Activated CD4-positive, alpha-beta T cell treated with anti-CD3 and anti-CD28 coated beads for 1 hour (primary cell): ENCODE measurements around the gene TMPRSS11F.
"Not testable (repeated sequence)": the region's sequence is repeated elsewhere in the genome, so short reads cannot be mapped to it uniquely, and the experiment has no call there.

Source experiments
- DNase-seq: peaks from one replicate; pipeline ENCODE4 v3.0.0-alpha.2; 2020

TMPRSS11F gene

DNA sequence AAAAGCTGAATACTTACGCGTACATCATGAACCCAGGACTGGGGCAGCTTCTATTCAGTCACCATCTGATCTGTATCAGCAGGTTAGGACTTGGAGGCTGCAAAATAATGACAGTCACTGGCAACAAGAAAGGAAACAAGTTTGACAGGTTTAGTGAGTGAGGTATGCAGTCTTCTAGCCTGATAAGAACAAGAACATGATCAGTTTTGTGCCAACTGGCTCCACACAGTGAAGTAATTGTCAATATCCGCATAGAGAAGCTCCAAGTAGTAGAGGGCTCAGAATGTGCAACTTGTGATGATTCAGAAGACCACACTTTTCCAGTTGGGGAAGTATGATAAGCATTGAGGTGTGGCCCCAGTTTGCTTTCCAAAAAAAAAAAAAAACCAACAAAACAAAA lies at the start of gene TMPRSS11F:
TMPRSS11F (minus strand) TSS at position 77 of the 400 bp plus-strand sequence; CDS start at position 28, 49 bp downstream.
- no peak for DNase-seq

DNA sequence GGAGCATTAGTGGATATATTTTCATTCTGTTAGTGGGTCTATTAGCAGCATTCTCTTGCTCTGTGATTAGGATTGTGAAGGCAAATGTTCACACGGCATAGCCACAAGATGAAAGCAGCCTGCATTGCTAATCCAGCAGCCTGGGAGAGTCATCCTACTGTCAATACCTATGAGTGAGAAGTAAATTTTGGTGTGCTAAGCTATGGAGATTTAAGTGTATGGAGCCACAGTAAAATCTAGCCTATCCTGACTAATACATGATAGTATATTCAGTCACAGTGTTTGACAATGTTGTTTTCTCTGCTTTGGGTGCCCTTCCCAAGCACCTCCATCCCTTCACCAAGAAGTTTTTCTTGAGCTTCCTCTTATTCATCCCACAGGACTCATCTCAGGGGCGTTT lies 47.2 kb upstream of the TMPRSS11F start:
- no peak for DNase-seq

DNA sequence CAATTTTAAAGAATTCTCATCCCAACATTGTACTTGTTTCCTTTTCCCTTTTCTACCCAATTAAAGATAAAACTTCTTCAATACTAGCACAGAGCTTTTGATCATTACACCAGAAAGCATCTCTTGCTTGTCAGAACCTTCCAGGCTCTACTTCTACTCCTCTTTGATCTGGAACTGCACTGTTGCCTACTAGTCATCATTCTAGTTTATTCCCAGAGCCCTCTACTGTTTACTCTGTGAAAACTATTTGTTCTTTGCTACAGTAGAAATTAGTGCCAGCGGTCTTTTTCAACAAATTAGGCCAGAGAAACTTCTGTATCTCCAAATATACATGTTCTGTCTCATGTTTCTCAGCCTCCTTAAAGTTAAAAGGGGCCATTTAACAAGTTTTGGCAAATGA lies 46.8 kb upstream of the TMPRSS11F start:
- DNase-seq: no peak

DNA sequence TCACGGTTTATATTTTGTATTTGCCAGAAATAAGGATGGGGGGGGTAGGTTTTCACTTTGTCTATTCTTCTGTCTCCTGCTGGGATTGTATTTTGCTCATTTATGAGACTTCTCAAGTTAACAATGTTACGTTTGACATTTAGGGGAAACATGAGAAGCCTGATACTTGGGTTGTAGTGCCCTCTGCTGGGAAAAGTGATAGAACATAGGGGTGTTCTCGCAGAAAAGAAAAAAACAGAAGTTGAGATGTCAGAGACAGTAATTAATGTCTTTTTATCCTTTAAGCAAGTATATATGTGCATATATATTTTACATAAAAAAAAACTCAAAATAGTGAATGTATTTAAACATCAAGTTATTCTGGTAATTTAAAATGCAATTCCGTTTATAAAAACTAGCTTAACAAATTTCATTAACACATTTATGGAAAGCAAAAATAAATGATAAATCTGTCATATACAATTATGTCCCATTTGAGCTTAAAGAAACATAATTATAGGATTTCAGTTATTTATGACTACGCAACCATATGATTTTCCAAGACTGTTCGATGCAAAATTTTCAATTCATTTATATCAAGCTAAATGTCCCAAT lies 46.0 kb upstream of the TMPRSS11F start:
- no peak for DNase-seq

DNA sequence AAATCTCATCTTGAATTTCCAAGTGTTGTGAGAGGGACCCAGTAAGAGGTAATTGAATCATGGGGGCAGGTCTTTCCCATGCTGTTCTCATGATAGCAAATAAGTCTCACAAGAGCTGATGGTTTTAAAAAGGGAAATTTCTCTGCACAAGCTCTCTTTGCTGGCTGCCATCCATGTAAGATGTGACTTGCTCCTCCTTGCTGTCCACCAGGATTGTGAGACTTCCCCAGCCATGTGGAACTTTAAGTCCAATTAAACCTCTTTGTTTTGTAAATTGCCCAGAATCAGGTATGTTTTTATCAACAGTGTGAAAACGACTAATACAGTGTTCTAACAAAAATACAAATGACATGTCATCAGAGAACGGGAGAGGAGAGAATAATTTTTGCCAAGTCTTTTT lies 44.7 kb upstream of the TMPRSS11F start:
- not testable (repeated sequence) for DNase-seq

DNA sequence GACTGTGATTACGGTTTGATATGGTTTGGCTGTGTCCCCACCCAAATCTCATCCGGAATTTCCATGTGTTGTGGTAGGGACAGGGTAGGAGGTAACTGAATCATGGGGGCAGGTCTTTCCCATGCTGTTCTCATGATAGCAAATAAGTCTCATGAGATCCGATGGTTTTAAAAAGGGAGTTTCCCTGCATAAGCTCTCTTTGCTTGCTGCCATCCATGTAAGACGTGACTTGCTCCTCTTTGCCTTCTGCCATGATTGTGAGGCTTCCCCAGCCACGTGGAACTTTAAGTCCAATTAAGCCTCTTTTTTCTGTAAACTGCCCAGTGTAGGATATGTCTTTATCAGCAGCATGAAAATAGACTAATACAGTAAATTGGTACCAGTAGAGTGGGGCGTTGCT lies 42.5 kb upstream of the TMPRSS11F start:
- DNase-seq: not testable (repeated sequence)

DNA sequence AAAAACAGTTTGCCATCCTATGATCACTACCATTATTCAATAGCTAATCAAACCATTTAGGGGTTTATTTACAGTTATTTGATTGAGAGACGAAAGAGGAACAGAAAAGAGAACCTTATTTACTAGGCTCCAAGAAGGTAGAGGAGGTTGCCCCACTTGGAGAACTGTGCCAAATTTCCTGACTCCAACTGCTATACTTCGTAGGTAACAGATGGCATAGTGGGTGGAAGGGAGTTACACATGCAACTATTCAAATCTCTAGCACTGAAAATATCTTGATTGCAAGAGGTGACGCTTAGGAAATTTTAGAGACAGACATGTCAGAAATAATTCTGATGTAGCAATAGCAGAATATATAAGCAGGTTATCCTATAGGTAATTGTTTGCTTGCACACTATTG lies 38.0 kb upstream of the TMPRSS11F start:
- no peak for DNase-seq

DNA sequence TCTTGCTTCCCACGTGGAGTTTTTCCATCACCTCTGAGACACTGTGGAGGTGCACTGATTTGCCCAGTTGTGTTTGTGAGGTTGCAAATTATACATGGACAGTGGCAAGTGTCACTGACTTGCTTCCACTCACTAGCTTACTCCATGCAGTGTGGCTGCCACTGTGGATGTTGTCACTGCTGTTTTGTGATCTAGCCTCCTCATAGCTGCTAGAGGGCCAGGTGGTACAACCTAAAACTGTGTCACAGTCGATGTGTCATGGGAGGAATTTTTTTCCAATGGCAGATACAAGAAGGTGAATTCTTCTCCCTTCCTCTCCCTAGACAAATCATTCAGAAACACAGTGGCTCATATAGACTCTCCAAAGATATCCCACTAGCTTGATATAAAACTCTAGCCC lies 37.5 kb upstream of the TMPRSS11F start:
- DNase-seq: no peak

DNA sequence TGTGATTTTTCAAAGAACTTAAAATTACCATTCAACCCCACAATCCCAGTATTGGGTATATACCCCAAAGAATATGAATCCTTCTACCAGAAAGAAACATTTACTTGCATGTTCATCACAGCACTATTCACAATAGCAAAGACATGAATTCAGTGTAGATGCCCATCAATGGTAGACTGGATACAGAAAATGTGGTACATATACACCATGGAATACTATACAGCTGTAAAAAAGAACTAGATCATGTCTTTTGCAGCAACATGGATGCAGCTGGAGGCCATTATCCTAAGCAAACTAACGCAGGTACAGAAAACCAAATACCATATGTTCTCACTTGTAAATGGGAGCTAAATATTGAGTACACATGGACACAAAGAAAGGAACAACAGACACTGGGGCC lies 34.1 kb upstream of the TMPRSS11F start:
- no peak for DNase-seq

DNA sequence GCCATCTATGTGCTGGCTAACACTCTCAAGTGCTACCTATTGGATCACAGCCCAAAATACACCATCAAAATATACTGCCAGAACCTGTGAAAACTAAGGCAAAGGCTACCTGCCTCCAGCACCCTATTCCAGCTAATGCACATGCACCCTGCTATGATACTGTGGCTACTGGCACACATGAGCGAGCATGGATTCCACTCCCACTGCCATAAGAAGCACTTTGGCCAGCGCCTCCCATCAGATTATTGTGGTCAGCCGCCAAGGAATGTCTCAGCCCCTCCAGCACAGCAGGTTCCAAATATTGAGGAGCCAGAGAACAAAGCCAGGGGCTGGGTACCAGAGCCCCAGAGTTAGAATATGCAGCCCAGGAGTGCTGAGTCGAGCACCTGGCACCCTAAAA lies 32.5 kb upstream of the TMPRSS11F start:
- no peak for DNase-seq

DNA sequence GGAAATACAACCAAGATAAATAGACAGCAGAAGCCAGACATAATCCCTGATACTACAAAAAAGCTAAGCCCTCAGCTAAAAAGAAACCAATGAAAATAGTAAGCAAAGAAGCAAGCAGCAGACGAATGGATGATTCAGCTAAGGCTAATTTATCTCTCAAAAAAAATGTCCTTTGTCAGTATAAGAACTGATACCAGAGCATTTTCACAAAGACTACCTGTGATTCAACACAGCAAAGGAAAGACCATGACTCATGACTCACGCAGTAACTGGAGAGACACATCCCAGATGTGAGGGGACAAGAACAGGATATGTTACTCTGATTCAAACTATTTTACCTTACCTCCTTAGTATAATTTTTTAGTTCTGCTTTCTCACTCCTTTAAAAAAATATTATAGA lies 22.7 kb upstream of the TMPRSS11F start:
- DNase-seq: no peak

DNA sequence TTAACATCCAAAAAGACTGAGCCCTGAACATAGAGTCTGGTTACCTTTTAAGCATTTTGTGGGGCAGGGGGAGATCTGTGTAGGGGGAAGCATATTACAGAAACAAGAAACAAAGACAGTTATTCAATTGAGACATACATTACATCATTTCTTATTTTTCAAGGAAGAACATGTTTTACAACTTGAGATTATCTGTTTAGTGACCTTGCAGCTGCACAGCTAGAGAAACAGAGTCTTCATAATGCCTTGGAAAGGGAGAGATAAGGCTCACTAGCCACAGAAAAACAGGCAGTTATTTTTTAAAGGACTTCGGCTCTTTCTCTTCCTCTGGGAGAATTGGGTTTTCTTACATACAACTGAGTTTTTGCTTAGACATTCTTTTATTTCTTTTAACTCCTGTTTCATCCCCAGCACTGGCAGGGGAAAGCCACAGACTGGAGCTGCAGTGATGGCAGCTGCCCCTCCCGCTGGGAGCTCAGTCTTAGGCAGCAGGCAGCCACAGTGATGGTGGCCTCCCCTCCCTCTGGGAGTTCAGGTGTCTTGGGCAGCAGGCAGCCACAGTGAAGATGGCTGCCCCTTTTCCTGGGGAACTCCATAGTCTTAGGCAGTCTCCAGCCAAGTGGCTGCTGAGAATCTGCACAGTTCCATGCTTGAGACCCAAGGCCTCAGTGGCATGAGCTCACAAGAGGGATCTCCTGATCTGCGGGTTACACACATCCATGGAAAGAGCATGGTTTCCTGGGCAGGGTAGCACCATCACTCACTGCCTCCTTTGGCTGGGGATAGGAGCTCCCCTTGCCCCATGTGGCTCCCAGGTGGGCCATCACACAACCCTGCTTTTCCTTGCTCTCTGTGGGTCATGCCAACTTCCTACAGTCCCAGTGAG lies 19.4 kb upstream of the TMPRSS11F start:
- DNase-seq: no peak

DNA sequence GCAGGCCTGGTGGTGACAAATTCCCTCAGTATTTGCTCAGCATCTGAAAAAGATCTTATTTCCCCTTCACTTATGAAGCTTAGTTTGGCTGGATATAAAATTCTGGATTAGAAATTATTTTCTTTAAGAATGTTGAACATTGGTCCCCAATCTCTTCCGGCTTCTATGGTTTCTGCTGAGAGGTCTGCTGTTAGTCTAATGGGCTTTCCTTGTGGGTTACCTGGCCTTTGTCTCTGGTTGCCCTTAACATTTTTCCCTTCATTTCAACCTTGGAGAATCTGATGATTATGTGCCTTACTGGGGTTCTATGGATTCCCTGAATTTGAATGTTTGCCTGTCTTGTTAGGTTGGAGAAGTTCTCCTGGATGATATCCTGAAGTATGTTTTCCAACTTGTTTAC lies 17.4 kb upstream of the TMPRSS11F start:
- DNase-seq: no peak

DNA sequence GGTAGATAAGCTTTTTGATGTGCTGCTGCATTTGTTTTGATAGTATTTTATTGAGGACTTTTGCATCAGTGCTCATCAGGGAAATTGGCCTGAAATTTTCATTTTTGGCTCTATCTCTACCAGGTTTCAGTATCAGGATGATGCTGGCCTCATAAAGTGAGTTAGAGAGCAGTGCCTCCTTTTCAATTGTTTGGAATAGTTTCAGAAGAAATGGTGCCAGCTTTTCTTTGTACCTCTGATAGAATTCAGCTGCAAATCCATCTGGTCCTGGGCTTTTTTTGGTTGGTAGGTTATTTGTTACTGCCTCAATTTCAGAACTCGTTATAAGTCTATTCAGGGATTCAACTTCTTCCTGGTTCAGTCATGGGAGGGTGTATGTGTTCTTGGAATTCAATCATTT lies 15.6 kb upstream of the TMPRSS11F start:
- no peak for DNase-seq

DNA sequence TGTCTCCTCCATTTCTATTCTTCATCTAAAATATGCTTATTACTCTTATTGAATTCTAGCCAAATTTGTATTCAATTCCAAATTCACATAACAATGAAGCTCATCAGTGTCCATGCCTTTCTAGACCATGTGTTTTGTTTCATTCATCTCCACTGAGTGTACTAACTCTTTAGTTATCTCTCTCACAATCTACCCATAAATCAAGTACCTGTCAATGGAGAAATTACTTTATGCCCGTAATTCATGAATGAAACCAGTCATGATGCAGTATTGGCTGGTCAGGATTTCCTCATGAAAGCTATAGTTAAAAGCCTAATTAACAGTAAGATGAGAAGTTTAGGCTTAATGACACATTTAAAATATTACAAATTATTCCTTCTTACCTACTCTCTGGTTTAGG lies 12.2 kb upstream of the TMPRSS11F start:
- DNase-seq: no peak

DNA sequence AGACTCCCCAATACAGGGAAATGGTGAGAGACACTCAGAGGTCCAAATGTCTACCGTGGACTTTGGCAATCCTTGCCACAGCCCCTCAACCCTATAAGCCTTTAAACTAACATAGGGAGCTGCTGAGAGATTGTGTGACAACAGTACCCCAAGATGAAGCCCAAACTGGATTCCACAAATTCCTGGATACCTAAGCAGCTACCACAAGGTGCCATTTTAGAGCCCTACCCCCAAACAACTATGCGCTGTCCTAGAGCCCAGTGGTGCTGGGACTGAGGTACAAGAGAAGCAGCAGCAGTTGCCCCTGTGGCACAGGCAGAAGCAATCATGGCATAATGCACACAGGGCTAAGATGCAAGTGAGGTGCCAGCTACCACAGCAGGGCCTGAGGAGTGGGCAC lies 2.7 kb upstream of the TMPRSS11F start:
- no peak for DNase-seq

DNA sequence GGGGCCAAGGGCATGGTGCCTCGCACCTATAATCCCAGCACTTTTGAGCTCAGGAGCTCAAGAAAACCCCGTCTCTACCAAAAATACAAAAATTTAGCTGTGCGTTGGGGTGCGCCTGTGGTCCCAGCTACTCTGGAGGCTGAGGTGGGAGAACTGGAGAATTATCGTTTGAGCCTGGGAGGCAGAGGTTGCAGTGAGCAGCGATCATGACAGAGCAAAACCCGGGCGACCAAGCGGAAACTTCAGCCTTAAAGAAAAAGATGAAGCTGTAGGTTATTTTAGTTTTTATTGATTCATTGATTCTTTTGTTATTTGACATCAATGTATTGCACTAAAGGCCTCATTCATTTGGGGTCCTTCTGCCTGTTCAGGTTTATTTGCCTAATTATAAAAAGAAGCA lies 5.4 kb downstream of the TMPRSS11F start:
- DNase-seq: no peak

DNA sequence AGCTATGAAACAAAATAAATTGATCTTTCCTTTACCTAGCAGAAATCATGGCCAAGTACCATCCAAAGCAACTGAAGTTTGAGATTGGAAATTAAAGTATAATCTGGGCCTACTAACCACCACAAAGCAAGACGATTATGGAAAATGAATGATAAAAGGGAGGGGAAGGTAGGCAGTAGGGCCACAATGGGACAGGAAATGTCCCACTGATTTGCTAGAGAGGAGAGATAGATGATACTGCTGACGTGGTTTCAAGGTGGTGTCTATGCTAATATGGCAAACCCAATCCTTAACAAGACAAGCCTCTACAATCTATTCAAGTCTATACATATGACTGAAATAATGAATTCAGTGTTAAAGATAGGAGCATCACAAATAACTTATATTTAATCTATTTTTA lies 6.1 kb downstream of the TMPRSS11F start:
- no peak for DNase-seq

DNA sequence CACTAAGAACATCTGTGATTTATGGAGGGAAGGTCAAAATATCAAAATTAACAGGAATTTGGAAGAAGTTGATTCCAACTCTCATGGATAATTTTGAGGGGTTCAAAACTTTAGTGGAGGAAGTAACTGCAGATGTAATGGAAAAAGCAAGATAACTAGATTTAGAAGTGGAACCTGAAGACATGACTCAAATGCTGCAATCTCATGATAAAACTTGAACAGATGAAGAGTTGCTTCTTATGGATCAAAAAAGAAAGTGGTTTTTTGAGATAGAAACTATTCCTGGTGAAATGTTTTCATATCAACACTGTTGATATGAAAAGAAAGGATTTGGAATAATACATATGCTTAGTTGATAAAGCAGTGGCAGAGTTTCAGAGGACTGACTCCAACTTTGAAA lies 9.7 kb downstream of the TMPRSS11F start:
- no peak for DNase-seq

DNA sequence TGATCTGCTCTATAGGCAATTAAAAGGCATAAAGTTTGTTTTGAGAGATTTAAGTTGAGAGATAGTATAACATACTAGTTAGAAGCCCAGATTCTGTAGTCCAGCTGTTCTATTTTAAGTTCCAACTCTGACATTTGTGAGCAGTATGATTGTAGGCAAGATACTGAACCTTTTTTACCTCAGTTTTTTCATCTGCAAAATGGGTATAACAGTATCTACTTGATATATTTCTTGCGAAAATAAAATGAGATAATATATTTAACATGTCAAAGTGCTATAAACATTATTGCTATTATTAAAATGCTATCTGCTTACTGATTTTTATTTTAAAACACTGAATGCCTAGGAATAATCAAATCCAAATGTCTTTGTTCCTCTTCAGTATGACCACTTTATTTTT lies 19.2 kb downstream of the TMPRSS11F start:
- DNase-seq: no peak

DNA sequence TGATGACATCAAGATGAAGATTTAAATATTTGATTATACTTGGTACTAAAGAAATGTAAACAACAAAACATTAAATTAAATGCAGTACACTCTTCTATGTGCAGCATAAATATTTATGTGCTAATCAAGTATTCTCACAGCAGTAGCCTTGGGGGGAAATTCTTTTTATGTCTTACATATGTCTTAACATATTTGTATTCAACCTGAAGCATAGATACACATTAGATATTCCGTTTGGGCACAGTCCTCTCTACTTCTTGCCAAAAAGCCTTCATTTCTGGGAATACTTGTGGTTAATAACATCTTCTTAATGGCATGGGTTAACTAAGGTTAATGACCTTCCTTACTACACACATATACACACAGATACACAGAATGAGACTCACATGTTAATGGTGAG lies 19.8 kb downstream of the TMPRSS11F start:
- no peak for DNase-seq

DNA sequence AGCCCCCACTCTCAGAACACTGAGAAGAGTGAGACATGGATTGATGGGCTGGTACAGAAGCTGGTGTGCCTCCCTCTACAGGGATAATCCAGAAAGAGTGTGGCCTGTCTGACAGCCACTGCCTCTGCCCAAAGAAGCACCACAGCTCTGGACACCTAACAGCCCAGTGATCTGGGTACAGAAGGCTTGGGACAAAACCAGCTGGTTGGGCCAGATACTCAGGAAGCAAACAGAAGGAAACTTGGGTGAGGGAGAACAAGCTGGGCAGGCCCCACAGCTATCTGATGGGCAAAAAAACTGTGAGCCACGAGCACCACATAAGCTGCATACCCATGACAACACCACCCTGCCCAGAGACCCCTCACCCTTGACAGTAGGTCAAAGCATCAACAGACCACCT lies 46.9 kb downstream of the TMPRSS11F start:
- no peak for DNase-seq

DNA sequence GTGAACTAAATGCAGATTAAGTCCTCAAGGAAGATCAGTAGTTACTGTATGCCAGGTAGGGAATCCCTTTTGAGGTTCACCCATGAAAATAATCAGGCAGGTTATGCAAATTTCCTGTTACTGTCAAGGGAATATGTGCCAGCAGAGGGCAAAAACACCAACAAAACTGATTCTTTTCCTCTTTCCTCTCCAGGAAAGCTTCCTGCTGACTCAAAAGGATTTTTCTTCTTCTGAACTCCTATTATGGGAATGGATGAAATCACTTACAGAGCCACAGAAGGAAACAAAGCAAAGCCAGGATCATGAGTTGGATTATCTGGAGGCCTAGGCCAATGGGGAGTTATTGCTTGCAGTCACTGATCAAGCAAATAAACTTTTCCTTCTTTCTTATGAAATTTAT lies 49.7 kb downstream of the TMPRSS11F start:
- DNase-seq: no peak

DNA sequence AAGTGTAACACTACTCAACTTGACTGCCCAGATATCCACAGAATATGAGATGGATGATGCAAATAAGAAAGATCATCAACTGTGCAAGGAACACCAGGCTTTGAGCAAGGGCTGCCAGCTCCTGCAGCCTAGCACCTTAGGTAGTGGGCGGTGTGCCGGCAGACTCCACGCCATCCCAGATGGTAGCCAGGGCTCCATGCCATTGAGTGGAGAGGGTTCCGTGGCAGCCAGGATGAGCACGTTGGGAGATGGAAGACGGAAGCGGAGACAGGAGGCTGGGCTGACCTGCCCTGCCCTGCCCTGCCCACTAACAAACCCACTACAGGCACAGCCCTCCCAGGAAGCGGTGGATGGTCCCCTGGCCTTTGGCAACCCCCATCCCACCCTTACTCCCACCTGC lies 51.9 kb downstream of the TMPRSS11F start:
- DNase-seq: no peak

DNA sequence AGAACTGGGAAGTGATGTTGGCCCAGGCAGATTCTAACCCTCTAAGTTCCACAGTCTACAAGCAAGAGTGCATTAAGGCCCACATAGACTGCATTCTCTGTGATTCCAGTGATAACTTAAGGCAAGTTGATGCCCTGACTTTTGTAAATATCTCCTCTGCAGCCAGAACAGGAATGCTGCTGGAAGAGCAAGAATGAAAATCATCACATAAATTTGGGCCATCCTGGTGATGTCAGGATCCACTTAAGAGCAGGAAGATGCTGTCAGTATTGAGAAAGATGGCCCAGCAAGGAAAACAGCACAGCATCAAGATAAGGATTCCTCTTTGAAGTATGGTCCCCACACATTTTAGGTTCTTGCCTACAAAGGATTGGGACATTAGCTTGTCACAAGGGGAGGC lies 52.4 kb downstream of the TMPRSS11F start:
- DNase-seq: no peak
